Lung microvascular endothelial cell (primary cell): ENCODE data around the gene GLOD4. TPM values are rescaled to one million over a fixed set of nuclear protein-coding genes. Genes with fewer than 3 reads are reported as not detected.
"Not testable (repeated sequence)": the region's sequence is repeated elsewhere in the genome, so short reads cannot be mapped to it uniquely, and the experiment has no call there.

Experiments
- DNase-seq, 2 donors: peaks; one replicate each; pipeline versions ENCODE4 v3.0.0 to v3.0.0-alpha.2; 2010; ENCODE audit warnings: low read depth in 2 of 2
- total RNA-seq: library from RNA; depleted of rRNA; stranded (reverse); fragments of >200 nt; gene quantifications from 2 replicates; pipeline ENCODE4 v1.2.1, GENCODE V29; 2014

GLOD4 gene
- 32.7 and 38.7 TPM in 2 replicates for total RNA-seq

GRCh38 chr17:781805-782731, at the start of gene GLOD4, which contains the start of gene MRM3:
Gene GLOD4, minus strand, starts transcription at chr17:782280. Its CDS starts 25 bp downstream, at chr17:782255.
Gene MRM3, plus strand, starts transcription at chr17:782353. Its CDS starts 26 bp downstream, at chr17:782379.
- peak; percentile 92 to 95 for DNase-seq

GRCh38 chr17:830950-831349, 48.9 kb upstream of the GLOD4 start:
- peak in 1 of 2 donors; percentile 43 for DNase-seq

- DNase-seq = no peak
Observed at GRCh38 chr17:830381-830780, 48.3 kb upstream of the GLOD4 start.

- not testable (repeated sequence) for DNase-seq
Observed at GRCh38 chr17:829614-830013, 47.5 kb upstream of the GLOD4 start.

- DNase-seq = peak in 1 of 2 donors; percentile 67
Observed at GRCh38 chr17:828761-829160, 46.7 kb upstream of the GLOD4 start.

GRCh38 chr17:826778-827177, 44.7 kb upstream of the GLOD4 start:
- no peak for DNase-seq

GRCh38 chr17:825216-825615, 43.1 kb upstream of the GLOD4 start:
- no peak for DNase-seq

- no peak for DNase-seq
Observed at GRCh38 chr17:824378-824777, 42.3 kb upstream of the GLOD4 start.

- DNase-seq = no peak
Observed at GRCh38 chr17:823501-823902, 41.4 kb upstream of the GLOD4 start.

- DNase-seq = no peak
Observed at GRCh38 chr17:819251-819650, 37.2 kb upstream of the GLOD4 start.

GRCh38 chr17:814371-814770, 32.3 kb upstream of the GLOD4 start:
- DNase-seq = no peak

GRCh38 chr17:812638-813204, 30.6 kb upstream of the GLOD4 start:
- DNase-seq = no peak

- no peak for DNase-seq
Observed at GRCh38 chr17:811051-811784, 29.1 kb upstream of the GLOD4 start.

- DNase-seq = no peak
Observed at GRCh38 chr17:807523-808294, 25.6 kb upstream of the GLOD4 start.

GRCh38 chr17:806781-807522, 24.9 kb upstream of the GLOD4 start:
- no peak for DNase-seq

GRCh38 chr17:806346-806745, 24.3 kb upstream of the GLOD4 start:
- no peak for DNase-seq

GRCh38 chr17:805886-806285, 23.8 kb upstream of the GLOD4 start:
- DNase-seq = not testable (repeated sequence)

GRCh38 chr17:804541-805435, 22.7 kb upstream of the GLOD4 start:
- DNase-seq = no peak
